NCI-H510A (cell line): ENCODE measurements around the gene PEX7.
"Not testable (repeated sequence)": the region's sequence is repeated elsewhere in the genome, so short reads cannot be mapped to it uniquely, and the experiment has no call there.

Source experiments
- DNase-seq: peaks from one replicate; lab custom pipeline; 2025; lab: John Stamatoyannopoulos, UW

Gene PEX7

DNA sequence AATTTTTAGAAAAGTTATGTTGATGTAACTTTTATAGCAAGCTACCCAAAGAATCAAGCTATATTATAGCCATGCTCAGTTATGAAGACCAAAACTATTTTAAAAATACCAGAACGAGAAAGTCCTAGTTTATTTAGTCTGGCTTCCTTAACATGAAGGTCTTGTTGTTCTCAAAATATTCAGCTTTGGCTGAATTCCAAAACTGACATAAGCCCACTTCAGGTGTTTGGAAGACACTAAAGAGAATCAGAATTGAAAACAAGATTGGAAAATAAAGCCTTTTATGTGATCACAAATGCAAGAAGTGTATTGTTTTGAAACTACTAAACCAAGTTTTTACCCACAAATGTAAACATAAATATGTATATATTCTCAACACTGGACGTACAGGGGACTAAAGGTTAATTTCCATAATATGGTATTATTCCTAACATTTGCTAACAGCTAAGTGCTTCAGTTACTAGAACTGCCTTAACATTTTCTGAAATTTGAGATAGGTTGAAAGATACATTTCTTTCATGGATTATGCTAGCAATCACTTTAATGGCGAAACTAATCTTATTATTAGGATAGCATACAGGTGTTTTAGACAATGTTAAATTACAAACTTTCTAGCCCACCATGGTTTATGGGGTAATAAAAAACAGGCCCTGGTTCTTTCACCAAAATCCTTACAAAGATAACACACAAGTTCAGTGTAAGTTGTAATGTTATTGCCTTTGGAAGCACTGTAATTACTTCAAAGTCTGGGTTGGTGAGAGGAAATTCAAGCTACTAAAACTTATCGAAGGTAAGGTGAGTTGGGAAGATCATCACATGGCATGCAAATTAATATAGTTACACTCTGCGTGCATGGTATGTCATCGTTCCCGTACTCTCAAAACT is 31.7 kb upstream of the PEX7 start:
- DNase-seq: no peak

DNA sequence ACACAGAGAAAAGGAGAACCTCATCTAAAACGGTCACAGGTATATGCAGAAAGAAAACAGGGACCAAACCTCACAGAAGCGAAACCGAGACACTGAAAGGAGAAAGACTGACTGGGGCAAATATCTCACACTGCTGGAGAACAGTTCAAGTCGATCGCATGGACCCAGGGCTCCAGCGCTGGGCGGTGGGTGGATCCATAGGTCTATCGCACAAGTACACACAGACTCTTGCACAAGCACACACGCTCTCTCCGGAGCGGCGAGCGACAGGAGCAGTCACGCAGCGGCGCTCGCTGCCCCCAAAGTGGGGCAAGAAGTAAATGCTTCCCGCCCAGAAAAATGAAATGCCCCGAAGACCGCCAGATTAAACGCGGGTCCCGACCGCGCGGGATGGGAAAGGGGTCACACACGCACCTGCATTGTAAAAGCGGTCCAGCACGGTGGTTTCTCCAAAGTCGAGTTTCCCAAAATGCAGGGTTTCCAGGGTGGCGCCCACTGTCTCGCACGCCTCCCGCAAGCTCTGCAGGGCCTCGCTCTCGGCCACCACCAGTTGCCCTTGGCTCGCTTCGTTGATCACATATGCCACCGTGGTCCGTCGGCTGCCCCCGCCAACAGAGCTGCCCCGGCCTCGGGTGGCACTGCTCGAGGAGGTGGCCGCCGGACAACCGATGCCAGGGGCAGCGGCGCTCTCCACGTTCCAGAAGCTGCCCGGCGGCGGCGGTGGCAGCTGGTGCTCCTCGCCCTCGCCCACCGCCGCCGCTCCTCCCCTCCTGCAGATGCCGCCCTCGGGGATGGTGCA is 30.9 kb upstream of the PEX7 start:
- DNase-seq: peak; percentile 10

DNA sequence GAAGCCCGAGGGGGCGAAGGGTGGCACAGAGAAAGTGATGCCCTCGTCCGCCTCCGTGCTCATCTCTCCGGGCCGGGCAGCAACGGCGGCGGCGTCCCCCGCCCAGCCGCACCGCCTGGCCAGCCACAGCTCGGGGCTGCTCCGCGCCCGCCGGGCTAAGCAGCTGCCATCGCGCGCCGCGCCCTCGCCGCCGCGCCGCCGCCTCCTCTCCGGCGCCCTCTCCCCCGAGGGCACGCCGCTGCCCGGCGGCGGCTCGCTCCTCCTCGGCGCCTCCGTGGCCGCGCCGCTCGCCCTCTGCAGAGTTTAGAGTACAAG is 30.3 kb upstream of the PEX7 start:
- no peak for DNase-seq

DNA sequence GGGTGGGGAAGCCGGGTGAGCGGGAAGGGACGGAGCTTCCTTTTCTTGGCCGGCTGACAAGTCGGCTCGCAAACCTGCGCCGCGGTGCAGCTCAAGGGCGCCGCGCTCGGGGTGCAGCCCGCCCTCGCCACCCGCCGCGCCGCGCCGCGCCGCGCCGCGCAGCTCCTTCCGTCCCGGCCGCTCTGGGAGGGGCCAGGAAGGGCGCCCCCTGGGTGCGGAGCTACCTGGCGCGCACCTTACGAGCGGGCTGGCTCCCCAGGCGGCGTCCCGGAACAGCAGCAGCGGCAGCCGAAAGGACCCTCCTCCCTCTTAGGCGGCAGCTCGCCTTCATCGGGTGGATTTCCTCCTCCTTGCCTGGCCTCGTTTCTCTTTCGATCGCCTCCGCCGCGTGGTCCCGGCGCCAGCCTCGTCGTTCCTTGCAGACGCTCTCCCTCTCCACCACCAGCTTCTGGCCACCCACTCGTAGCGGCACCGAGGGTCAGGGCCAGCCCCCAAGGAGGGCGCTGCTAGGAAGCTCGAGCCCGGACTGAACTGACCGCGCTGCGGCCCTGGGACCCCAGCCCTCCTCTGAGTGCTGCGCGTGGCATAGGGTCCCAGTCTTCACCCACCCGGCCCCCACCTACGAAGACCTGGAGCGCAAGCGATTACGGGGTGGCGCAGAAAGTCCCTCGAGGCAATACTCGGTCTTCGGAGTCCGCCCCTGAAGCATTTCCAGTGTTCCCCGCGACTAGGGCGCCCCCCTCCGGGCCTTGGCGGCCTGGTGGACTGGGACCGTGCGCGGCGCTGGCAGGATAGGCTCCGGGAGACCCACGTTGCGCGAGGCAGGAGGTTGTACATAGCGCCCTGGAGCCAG is 29.8 kb upstream of the PEX7 start, which contains the start of gene MAP3K5:
MAP3K5 (minus strand) TSS at position 68 of the 853 bp plus-strand sequence. CDS start 320 bp downstream, outside the sequence.
- peak; percentile 54 for DNase-seq

DNA sequence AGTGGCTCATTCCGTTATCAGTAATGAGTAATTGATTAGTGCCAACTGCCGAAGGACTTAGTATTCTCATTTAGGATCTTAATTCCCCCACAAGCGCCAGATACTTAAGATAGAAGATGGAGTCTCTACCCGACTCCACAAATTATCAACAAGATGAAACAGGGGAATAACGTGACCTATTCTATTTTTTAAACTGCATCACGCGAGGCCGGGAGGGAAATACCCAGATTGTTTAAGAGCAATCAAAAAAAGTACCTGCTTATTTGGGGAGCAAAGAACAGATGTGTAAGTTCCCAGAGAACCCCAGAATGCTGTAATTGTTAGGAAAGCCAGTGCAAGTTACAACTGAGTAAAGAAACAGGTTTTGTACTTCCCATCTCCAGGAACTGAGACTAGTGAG is 29.0 kb upstream of the PEX7 start:
- DNase-seq: no peak

DNA sequence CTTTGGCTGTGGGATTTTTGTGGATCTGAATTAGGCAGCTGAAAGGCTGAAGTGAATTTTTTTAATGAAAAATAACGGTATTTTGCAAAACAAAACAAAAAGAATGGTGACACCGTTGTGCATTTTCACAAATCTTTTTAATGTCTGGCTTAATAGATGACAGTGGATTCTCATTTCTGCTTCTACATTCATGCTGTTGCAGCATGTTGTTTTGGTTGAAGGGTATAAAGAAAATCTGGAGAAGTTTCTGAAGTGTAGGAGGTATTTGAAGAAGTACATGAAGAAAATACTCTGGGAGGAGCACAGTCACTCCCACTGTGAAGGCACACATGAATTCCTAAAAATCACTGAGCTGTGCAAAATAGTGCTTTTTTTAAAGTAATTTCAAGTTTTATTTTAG is 27.0 kb upstream of the PEX7 start:
- no peak for DNase-seq

DNA sequence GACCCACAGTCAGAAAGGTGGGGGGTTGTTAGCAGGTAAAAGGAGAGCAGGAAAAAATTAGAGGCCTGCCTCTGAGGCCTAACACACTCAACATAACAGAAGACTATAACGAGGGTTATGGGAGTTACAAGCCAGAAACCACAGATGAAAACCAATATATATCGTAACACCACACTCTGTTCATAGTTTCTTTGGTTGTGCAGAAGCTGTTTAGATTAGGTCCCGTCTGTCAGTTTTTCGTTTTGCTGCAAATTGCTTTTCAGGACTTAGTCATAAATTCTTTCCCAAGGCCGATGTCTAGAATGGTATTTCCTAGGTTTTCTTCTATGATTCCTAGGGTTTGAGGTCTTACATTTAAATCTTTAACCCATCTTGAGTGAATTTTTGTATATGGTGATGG is 26.4 kb upstream of the PEX7 start:
- DNase-seq: no peak

DNA sequence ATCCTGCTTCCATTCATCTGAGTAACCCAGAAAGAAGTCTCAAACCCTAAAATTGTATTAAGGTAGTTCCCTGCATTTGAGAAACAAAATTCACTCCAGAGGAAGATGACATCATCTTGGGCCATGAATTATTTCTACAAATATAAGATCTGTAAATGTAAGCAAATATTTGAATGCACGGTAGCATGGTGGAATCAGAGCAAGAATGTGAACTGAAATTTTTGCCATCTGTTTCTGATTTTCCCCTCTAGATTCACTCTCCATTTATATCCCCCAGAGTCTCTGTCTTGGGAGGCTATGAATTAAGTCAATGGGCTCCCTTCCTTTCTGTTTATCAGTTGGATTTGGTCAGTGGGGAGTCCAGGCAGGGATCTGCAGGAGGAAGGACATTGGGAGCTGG is 24.3 kb upstream of the PEX7 start:
- no peak for DNase-seq

DNA sequence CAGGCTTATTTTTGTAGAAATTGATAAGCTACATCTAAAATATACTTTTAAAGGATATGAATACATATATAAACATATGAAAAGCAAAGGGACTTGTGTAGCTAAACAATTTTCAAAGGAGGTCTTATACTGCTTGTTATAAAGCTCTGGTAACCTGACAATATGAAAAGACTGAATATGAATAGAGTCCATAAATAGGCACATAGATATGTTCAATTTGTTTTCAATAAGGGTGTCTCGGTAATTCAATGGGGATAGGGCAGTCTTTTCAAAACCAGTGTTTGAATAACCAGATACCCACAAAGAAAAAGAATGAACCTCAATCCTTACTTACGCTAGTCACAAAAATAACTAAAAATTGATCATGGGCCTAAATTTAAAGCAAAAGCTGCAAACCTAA is 20.8 kb upstream of the PEX7 start:
- DNase-seq: no peak

DNA sequence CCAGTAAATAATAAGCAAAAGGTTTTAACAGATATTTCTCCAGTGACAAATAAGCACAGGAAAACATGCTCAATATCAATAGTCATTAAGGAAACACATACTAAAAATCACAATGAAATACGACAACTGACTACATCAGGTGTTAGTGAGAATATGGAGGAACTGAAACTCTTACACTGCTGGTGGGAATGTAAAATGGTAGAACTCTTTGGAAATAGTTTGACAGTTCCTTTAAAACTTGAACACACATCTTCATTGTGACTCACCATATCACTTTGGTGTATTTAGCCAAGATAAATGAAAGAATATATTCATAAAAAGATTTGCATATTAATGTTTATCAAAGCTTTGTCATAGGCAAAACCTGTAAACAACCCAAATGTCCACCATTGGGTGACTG is 18.8 kb upstream of the PEX7 start:
- no peak for DNase-seq

DNA sequence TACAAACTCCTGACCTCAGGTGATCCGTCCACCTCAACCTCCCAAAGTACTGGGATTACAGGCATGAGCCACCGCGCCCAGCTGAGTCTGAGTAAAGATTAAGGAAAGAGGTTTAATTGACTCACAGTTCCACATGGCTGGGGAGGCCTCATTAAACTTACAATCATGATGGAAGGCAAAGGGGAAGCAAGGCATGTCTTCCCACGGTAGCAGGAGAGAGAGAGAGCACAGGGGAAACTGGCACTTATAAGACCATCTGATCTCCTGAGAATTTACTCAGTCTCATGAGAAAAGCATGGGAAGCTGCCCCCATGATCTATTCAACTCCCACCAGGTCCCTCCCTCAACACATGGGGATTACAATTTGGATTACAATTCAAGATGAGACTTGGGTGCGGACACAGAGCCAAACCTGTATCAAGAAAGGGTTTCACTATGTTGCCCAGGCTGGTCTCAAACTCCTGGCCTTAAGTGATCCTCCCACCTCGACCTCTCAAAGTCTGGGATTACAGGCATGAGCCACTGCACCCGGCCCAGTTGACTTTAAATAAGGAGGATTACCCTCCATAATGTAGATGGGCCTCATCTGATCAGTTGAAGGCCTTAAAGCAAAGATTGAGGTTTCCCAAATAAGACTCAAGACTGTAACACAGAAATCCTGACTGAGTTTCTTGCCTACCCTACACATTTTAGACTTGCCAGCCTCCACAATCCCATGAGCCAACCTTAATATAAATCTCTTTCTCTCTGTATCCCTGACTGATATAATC is 13.1 kb upstream of the PEX7 start:
- no peak for DNase-seq

DNA sequence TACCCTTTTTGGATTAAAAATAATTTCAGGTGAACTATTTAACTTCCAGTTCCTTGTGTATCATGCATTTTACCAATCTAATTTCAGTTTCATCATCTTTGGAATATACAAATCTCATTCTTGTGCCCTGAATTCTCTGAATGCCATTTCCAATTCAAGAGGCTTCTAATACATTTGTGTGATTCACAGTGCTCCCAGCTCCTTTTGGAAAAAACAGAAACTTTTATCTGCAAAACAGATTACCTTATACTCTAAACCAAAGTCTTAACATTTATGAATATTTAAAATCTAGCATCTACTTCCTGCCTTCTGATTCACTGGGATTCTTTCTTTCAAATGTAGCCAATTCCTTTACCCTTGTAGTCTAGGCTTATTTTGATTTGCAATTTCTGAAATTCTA is 11.1 kb upstream of the PEX7 start:
- no peak for DNase-seq

DNA sequence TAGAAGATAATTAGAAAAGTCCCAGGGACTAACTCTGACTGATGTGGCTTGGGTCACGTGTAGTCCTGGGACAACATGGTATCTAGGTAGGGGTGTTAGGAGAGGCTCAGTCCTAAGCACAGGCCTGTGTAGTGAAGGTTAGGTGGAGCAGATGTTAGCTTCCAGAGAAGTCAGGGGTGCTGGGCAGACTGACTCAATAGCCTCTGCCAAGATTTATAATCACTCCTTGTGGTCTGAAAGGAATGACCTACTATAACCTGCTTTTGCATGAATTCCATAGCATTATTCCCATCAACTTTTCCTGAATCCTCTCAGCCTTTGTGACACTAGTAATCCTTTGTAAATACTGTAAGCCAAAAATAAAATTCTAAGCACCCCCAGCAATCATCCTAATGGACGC is 10.2 kb upstream of the PEX7 start:
- no peak for DNase-seq

DNA sequence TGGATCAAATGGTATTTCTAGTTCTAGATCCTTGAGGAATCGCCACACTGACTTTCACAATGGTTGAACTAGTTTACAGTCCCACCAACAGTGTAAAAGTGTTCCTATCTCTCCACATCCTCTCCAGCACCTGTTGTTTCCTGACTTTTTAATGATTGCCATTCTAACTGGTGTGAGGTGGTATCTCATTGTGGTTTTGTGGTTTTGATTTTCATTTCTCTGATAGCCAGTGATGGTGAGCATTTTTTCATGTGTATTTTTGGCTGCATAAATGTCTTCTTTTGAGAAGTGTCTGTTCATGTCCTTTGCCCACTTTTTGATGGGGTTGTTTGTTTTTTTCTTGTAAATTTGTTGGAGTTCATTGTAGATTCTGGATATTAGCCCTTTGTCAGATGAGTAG is 6.8 kb upstream of the PEX7 start:
- DNase-seq: not testable (repeated sequence)

DNA sequence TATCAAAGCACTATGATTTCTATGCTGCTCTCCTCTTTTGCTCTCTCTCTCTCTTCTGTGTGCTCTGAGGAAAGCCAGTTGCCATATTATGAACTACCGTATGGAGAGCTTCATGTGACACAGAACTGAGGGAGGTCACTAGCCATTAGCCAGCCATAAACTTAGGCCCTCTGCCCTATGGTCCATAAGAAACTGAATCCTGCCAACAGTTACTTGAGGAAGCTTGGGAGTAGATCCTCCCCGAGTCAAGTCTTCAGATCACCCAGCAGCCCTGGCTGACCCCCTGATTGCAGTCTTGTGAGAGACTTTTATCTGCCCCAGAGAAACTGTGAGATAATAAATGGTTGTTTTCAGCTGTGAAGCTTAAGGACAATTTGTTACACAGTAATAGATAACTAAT is 5.7 kb upstream of the PEX7 start:
- no peak for DNase-seq

DNA sequence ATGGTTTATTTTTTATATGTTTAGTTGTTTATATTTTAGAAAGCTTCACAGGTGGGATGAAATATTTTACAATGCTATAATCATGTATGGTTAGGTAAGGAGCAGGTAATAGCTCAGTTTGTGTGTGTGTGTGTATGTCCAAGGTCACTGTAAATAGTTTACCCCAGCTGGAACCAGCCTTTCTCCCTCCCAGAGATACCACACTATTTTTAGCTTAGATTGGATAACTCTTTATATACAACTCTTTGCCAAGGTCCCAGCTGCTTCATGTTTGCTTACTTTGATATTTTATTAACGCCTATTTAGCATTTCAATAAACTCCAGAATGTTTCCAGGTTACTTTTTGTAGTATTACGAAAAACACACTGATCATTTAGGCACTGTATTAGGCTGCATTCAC is 1.8 kb upstream of the PEX7 start:
- DNase-seq: no peak

DNA sequence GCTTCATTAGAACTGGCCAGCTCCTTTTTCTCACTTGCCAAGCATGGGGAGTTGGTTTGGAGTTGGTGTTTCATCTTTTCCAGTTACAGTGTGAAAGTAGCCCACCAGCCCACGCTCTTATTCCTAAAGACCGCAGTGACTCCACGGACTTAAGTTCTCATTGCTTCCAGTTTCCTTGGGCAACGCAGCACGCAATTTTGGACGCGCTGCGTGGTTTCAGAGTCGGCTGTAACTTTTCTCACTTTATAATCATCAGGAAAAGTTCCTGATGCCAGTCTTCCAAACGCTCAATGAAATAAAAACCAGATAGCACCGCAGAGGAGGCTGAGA is 381 bp upstream of the PEX7 start:
- no peak for DNase-seq

DNA sequence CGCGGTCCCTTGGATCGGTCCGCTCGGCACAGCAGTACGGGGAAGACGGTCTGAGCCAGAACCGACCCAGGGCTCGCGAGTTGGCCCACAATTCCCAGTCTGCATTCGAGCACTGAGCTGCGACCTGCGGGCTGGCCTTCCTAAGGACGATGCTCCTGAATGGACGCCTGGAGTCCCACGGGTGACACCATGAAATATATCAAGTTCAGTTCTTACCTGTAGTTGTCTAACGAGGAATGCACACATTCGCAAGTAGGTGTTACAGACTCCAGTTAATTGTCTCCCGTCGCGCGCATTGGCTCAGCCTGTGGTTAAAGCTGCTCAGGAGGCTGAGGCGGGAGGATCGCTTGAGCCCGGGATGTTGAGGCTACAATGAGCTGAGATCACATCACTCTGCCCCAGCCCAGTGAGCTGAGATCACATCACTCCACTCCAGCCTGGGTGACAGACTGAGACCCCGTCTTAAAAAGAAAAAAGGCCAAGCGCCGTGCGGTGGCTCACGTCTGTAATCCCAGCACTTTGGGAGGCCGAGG is 802 bp downstream of the PEX7 start:
- no peak for DNase-seq

DNA sequence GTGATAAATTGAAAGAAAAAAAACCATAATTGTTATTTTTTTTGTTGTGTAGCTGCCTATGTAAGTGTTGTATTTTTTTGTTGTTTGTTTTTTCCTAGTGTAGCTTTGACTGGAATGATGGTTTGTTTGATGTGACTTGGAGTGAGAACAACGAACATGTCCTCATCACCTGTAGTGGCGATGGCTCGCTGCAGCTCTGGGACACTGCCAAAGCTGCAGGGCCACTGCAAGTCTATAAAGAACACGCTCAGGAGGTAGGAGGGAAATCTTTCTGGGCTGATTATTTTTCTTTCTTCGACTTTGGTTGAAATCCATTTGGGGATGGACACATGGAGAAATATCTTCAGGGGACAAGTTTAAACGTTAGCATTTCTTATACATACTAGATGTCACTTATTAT is 3.8 kb downstream of the PEX7 start:
- no peak for DNase-seq

DNA sequence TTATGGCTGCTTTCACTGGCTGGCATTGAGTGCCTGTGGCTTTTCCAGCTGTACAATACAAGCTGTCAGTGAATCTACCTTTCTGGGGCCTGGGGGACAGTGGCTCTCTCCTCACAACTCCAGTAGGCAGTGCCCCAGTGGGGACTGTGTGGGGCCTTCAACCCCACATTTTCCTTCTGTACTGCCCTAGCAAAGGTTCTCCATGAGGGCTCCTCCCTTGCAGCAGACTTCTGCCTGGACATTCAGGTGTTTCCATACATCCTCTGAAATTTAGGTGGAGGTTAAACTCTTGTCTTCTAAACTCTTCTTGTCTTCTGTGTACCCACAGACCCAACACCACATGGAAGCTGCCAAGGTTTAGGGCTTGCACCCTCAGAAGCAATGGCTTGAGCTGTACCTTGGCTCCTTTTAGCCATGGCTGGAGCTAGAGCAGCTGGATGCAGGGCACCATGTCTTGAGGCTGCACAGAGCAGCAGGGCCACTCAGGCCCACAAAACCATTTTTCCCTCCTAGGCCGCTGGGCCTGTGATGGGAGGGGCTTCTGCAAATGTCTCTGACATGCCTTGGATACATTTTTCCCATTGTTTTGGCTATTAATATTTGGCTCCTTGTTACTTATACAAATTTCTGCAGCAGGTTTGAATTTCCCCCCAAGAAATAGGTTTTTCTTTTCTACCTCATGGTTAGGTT is 9.6 kb downstream of the PEX7 start:
- no peak for DNase-seq
